HG02981 (cell line): Measurements from ENCODE around the gene GFRA3.
A peak's percentile ranks its signal among the peaks of the same experiment; 100 is the strongest.
"Not testable (repeated sequence)": the region's sequence is repeated elsewhere in the genome, so short reads cannot be mapped to it uniquely, and the experiment has no call there.

Experiments
- ATAC-seq: cut with Tn5 transposase; IDR thresholded peaks from one replicate; pipeline ENCODE4 v1.9.1; 2021; ENCODE audit warnings: mild to moderate bottlenecking, moderate library complexity; ENCODE audit not compliant: unreplicated experiment

GFRA3 gene

GRCh38 chr5:138247800-138248199, 26.6 kb downstream of the GFRA3 start:
- ATAC-seq = not testable (repeated sequence)

GRCh38 chr5:138246822-138247221, 27.6 kb downstream of the GFRA3 start:
- no peak for ATAC-seq

DNA sequence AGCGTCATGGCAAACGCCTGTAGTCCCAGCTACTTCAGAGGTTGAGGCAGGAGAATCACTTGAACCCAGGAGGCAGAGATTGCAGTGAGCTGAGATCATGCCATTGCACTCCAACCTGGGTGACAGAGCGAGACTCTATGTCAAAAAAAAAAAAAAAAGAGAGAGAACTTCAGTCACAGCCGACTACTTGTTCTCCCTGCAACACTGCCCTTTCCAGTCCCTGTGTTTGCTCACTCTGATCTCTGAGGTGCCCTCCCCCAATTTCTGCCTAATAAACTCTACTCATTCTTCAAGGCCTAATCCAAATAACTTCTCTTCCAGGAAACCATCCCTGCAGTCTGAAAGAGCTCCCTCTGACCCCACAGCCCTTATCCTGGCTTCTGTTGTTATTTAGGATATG, 28.1 kb downstream of the GFRA3 start:
- no peak for ATAC-seq

DNA sequence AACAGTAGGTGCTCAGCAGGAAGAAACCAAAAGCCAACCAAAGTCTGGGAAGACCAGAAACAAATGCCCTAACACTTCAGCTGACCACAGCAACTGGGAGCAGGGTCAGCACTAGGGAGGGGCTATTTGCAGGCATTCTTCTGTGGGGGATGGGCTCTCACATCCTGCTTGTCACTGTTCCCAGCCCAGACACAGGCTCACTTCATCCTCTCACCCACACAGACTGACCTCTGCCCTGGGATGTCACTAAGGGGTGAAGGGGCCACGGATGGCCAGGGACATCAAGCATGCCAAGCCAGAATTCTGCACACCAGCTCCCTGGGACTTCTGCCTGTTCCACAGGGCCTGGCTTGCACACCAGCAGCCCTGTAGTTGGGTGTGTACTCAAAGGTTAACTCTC, 28.7 kb downstream of the GFRA3 start:
- no peak for ATAC-seq

DNA sequence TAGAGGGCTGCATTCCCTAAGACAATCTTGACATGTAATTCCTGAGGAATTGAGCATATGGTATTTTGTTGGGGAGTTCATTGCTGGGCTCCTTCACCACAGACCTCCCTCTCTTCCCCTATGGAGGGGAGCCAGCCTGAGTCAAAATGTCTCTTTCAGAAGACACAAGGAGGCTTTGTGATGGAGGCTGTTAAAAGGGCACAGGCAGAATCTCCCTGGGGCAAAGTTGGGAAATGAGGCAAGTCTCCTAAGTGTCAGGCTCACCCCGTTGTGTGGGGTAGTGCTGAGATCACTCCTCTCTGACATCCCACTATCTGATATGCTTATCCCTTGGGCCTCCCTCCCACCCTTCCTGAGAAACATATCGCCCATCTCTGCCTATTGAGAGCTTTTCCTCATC, 30.6 kb downstream of the GFRA3 start:
- no peak for ATAC-seq

GRCh38 chr5:138241688-138242571, 32.5 kb downstream of the GFRA3 start:
- ATAC-seq = no peak

DNA sequence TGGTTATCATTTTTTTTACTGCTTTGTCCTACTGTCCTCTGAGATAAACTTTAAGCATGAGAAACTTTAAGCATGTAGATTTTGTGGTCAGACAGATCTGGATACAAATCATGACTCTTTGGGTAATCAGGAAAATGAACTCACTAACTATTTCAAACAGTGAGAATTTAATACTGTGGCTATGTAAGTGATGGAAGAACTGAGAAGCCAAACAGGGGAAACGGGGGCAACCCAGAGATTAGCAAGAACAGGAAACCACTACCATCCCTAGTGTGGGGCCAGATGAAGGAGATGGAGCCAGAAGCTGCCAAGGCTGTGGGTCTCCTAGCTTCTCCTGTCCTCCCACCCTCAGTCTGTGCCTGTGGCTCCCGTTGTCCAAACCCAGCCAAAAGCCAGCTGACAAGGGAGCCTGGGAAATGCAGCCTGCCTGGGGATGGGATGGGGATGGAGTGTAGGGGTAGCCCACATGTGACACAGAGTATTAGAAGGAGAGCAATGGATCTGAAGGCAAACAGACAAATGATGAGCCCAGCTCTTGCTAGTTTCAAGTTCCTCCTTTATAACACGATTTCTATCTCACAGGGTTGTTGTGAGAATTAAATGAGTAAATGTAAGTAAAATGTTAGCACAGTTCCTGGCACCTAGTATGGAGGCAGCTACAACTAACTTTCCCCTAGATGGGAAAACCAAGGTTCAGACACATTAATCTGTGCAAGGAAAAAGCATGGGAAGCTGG, 33.6 kb downstream of the GFRA3 start:
- no peak for ATAC-seq

GRCh38 chr5:138238034-138238433, 36.4 kb downstream of the GFRA3 start:
- no peak for ATAC-seq

DNA sequence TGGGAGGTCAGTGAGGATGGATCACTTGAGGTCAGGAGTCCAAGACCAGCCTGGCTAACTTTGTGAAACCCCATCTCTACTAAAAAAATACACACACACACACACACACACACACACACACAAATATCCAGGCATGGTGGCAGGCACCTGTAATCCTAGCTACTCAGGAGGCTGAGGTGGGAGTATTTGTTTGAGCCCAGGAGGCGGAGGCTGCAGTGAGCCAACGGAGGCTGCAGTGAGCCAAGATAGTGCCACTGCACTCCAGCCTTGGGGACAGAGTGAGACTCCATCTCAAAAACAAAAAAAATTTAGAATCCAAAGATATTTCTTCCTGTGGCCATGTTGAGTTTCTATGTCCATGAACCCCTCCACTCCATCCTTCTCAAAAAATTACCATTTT, 39.8 kb downstream of the GFRA3 start:
- ATAC-seq = no peak

DNA sequence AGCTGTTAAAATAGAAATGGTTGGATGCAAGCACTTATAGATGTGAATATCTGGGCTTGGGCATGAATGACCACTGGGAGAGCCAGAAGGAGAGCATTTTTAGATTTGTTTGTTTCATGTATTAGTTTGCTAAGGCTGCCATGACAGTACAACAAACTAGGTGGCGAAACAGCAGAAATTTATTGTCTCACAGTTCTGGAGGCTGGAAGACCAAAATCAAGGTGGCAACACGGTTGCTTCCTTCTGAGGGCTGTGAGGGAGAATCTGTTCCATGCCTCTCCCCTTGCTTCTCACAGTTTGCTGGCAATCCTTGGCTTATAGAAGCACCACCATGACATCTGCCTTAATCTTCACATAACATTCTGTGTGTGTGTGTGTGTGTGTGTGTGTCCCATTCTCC, 41.1 kb downstream of the GFRA3 start:
- no peak for ATAC-seq

DNA sequence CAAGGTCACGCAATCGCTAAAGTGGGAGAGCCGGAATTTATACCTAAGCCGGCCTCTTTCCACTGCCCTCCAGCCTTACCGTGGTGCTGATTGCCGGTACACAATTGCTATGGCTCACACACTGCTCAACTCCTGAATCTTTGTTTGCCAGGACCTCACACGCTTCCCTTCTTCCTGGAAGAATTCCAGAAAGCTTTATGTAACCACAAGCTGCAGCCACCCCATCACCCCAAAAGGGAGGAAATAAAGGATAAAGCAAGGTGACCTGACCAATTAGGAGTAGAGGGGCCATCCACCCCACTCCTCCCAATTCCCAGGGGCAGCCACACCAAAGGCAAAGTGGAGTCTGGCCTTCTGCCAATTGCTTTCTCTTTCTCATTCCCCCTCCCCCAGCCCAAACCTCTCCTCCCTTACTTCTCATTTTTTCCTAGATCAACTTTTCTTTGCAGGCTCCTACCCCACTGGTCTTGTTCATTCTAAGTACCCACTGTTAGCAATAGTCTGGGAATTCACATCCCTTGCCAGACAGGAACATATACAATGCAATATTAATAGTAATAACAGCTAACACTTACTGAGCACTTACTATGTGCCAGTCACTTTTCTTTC, 43.3 kb downstream of the GFRA3 start:
- no peak for ATAC-seq

DNA sequence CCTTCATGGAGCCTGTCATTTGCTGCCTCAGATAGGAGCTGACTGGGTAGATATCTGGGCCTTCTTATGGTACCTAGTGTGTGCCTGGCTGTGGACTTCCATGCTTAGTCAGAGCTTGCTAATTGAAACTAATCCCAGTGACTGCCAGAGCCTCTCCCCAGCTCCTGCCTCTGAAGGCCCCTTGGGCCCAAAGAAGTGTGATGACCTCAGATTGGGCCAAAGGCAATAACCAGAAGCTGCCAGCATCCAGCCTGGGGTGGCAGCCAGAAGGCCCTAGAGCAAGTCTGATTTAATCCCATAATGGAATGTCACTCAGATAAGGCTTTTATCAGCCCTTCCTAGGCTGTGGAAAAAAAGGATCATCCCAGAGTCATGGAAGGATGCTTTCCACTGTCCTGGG, 44.2 kb downstream of the GFRA3 start:
- no peak for ATAC-seq

DNA sequence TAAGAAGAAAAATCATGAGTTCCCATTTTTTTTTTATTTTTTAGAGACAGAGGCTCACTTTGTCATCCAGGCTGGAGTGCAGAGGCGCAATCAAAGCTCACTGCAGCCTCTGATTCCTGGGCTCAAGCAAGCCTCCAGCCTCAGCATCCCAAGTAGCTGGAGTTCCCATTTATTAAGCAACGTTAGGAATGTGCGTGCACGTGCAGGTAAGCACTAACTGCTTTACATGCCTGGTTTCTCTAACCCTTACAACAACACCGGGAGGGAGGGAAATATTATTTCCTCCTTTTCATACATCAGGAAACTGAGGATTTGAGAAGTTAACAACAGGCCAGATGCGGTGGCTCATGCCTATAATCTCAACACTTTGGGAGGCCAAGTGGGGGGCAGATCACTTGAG, 45.0 kb downstream of the GFRA3 start:
- no peak for ATAC-seq

GRCh38 chr5:138226910-138227309, 47.5 kb downstream of the GFRA3 start:
- no peak for ATAC-seq

GRCh38 chr5:138224712-138225111, 49.7 kb downstream of the GFRA3 start:
- no peak for ATAC-seq

GRCh38 chr5:138223532-138223931, 50.9 kb downstream of the GFRA3 start:
- no peak for ATAC-seq

DNA sequence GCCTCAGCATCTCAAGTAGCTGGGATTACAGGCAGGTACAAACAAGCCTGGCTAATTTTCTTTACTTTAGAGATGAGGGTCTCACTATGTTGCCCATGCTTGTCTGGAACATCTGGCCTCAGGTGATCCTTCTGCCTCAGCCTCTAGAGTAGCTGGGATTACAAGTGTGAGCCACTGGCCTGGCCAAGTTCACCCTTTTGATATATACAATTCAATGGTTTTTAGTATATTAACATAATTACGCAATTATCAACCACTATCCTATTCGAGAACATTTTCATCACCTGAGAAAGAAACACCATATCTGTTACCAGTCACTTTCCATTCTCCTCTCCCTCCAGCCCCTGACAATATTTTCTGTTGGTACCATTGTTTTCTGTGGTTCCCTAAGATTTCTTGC, 57.6 kb downstream of the GFRA3 start:
- no peak for ATAC-seq

DNA sequence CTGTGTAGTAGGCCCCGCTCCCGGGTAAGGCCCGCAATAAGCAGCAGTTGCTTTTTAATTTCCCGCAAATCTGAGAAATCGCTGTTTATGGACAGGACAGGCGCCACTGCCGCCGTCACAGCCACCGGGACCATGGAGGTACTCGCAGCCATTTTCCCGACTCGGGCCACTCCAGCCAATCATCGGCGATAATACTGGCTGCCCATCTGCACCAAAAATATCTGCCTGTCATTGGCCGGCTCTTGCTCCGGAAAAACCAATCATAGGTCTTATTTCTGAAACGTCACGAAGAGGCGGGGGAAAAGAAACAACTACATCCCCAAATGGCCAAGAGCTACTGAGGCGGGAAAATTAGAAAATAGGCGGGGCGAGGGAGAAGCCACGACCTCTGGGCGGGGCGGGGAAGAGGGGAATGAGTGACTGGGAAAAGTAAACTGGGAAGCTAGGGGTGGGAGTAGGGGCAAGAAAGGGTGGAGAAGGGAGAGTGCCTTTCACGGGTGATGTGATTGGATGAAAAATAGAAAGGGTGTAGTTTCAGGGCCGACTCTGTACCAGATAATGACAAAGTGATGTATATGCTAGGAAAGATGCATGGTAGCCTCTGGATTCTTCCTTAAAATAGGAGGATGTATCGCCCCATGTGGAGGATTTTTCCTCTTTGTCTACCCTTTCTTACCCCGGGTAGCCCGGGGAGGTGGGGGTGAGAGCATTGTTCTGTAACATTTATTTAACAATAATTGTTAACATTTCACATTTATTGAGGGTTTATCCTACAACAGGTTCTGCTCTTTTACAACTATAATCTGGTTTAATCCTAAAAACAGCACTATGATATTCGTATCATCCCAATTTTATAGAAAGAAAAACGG, 61.0 kb downstream of the GFRA3 start, which contains the start of gene CDC23:
TSS of gene CDC23 (minus strand) at position 163 of the 869 bp plus-strand sequence. CDS start at position 152, 11 bp downstream.
- peak; percentile 96 for ATAC-seq

- peak; percentile 21 for ATAC-seq
Measured at GRCh38 chr5:138212828-138213160, 61.6 kb downstream of the GFRA3 start.

DNA sequence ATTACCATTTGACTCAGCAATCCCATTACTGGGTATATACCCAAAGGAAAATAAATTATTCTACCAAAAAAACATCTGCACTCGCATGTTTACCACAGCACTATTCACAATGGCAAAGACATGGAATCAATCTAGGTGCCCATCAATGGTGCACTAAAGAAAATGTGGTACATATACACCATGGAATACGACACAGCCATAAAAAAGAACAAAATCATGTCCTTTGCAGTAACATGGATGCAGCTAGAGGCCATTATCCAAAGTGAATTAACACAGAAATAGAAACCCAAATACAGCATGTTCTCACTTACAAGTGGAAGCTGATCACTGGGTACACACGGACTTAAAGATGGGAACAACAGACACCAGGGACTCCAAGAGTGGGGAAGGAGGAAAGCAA, 63.4 kb downstream of the GFRA3 start:
- ATAC-seq = no peak
